ENCODE data around the gene CBFA2T2. TPM values are rescaled to one million over a fixed set of nuclear protein-coding genes. Genes with fewer than 3 reads are reported as not detected.
"Not testable (repeated sequence)": the region's sequence is repeated elsewhere in the genome, so short reads cannot be mapped to it uniquely, and the experiment has no call there.

CBFA2T2 gene
- polyA plus RNA-seq, 4 donors, result 6.5 to 30.3 (median 9.2) TPM

DNA sequence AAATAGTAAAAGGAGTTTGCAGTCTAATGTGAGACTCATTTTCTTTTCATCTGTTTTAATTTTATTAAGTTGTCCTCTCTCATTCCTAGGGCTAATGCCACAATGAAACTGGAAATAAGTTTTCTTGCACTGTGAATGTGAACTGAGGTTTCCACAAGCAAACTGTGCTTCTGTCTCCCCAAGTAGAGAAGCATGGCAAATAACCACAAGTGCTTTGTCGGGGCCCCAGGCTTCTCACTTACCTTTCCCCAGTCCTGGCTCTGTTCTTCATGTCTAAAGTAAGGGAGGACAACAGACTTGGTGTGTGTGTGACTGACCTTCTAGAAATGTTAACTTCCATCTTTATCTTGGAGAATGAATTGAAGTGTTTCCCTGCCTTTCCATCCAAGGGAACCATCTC is 80.8 kb downstream of the CBFA2T2 start:
- no peak overlapping the region for H3K27ac ChIP-seq (ENCODE audit: low read depth in 1 of 3, low read length in 2 of 3)
- 67 to 93% (median 79%) methylated on average over 1 of the region's 1 CpG for WGBS, 3 donors

DNA sequence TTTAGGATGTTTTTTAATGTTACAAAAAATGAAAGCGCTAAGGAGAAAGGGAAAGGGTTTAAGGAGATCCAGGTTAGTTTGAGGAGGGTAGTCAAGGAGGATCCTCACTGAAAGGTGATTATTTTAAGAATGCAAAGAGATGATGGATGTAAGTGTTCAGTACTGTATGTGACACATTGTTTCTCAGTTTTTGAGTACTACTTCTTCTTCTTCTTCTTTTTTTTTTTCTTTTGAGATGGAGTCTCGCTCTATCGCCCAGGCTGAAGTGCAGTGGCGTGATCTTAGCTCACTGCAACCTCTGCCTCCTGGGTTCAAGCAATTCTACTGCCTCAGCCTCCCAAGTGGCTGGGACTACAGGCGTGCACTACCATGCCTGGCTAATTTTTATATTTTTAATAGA is 83.4 kb downstream of the CBFA2T2 start:
- not testable (repeated sequence) for H3K4me1 ChIP-seq (ENCODE audit: control insufficient read depth in 3 of 3, insufficient read depth in 2 of 3, low read depth in 1 of 3, low read length in 2 of 3)
- 93 to 97% (median 97%) methylated on average over 5 of the region's 5 CpGs for WGBS, 3 donors

More for the DNA sequence above, 80.8 kb downstream of the CBFA2T2 start:
- H3K4me1 ChIP-seq (ENCODE audit: control insufficient read depth in 3 of 3, insufficient read depth in 2 of 3, low read depth in 1 of 3, low read length in 2 of 3), result peaks cover 3 to 7% (median 4%) of the 10 kb centered on the region in 3 donors
- H3K36me3 ChIP-seq (ENCODE audit: control insufficient read depth in 3 of 3, insufficient read depth in 2 of 3, low read depth in 1 of 3, low read length in 3 of 3), result peaks cover 0 to 2% (median 0%) of the 10 kb centered on the region in 3 donors
- FAIRE-seq (no peak), DNase-seq (no peak)
- no peak overlapping the region for H3K4me3 ChIP-seq (ENCODE audit: low read depth in 1 of 3, low read length in 3 of 3)
- H3K9me3 ChIP-seq (ENCODE audit: control insufficient read depth in 2 of 2, insufficient read depth in 1 of 2, low read depth in 1 of 2, low read length in 1 of 2), result no peaks in the 10 kb centered on the region
- H3K27me3 ChIP-seq (ENCODE audit: control insufficient read depth in 3 of 3, insufficient read depth in 3 of 3, low read length in 3 of 3), result no peaks in the 10 kb centered on the region

DNA sequence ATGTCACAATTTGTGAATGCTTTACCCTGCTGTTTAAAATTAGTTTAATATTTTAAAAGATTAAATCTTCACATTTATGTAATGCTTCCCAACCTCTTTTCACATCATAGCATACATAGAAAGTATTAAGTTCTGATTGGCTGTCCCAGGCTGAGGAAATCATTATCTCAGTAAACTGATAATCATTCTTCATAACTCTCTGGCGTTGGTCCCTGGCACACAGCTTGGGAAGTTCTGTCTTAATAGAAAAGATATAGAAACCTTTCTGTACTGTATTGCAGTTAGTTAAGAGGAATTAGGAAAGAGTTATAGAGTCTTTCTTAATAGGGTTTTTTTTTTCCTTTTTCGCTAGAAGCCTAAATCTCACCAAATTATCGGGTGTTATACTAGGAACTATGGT is 85.4 kb downstream of the CBFA2T2 start:
- FAIRE-seq (no peak), DNase-seq (no peak)
- 70 to 76% (median 71%) methylated on average over 3 of the region's 3 CpGs for WGBS, 3 donors
- peaks cover 0 to 4% (median 4%) of the 10 kb centered on the region in 3 donors for H3K4me1 ChIP-seq (ENCODE audit: control insufficient read depth in 3 of 3, insufficient read depth in 2 of 3, low read depth in 1 of 3, low read length in 2 of 3)
- no peaks in the 10 kb centered on the region for H3K36me3 ChIP-seq (ENCODE audit: control insufficient read depth in 3 of 3, insufficient read depth in 2 of 3, low read depth in 1 of 3, low read length in 3 of 3)
- H3K27ac ChIP-seq (ENCODE audit: low read depth in 1 of 3, low read length in 2 of 3), result no peak overlapping the region
- no peak overlapping the region for H3K4me3 ChIP-seq (ENCODE audit: low read depth in 1 of 3, low read length in 3 of 3)
- H3K9me3 ChIP-seq (ENCODE audit: control insufficient read depth in 2 of 2, insufficient read depth in 1 of 2, low read depth in 1 of 2, low read length in 1 of 2), result no peaks in the 10 kb centered on the region
- no peaks in the 10 kb centered on the region for H3K27me3 ChIP-seq (ENCODE audit: control insufficient read depth in 3 of 3, insufficient read depth in 3 of 3, low read length in 3 of 3)

More for the DNA sequence above, 83.4 kb downstream of the CBFA2T2 start:
- DNase-seq; FAIRE-seq; H3K4me3 ChIP-seq (ENCODE audit: low read depth in 1 of 3, low read length in 3 of 3); H3K27ac ChIP-seq (ENCODE audit: low read depth in 1 of 3, low read length in 2 of 3); H3K36me3 ChIP-seq (ENCODE audit: control insufficient read depth in 3 of 3, insufficient read depth in 2 of 3, low read depth in 1 of 3, low read length in 3 of 3); H3K27me3 ChIP-seq (ENCODE audit: control insufficient read depth in 3 of 3, insufficient read depth in 3 of 3, low read length in 3 of 3); H3K9me3 ChIP-seq (ENCODE audit: control insufficient read depth in 2 of 2, insufficient read depth in 1 of 2, low read depth in 1 of 2, low read length in 1 of 2): not testable (repeated sequence)

DNA sequence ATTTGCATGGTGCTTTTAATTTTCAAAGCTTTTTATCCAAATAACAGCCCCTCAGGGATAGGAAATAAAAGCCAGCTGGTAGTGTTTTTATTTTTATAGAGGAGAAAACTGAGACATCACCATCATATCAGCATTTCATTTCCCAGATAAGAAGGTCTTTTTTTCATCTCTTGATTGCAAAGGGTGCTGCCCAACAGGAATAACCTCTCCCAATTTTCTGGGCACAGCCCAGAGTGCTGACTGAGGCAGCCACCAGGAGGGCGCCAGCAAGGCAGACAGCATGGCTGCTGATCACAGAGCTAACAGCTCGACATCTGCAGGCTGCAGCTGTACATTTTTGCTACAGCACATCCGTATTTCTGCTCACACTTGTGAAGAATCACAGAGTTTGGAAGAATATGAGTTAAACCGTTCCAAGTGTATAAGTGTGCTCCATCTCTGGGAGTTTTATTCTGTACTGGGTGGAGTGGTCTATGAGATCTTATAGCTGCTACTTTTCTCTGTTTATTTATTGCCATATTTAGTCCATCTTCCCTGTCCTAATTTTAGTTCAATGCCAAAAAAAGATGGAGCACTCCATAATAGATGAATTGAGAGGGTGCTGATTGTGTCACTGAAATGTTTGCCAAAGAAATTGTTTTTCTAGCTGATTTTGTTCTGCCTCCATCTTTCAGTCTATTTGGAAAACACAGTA is 86.7 kb downstream of the CBFA2T2 start:
- H3K36me3 ChIP-seq (ENCODE audit: control insufficient read depth in 3 of 3, insufficient read depth in 2 of 3, low read depth in 1 of 3, low read length in 3 of 3), result no peaks in the 10 kb centered on the region
- 51 to 67% (median 56%) methylated on average over 4 of the region's 4 CpGs for WGBS, 3 donors
- FAIRE-seq (no peak), DNase-seq (no peak)
- H3K9me3 ChIP-seq (ENCODE audit: control insufficient read depth in 2 of 2, insufficient read depth in 1 of 2, low read depth in 1 of 2, low read length in 1 of 2), result no peaks in the 10 kb centered on the region
- H3K27ac ChIP-seq (ENCODE audit: low read depth in 1 of 3, low read length in 2 of 3), result no peak overlapping the region
- no peak overlapping the region for H3K4me3 ChIP-seq (ENCODE audit: low read depth in 1 of 3, low read length in 3 of 3)
- peaks cover 0 to 2% (median under 1%) of the 10 kb centered on the region in 3 donors for H3K4me1 ChIP-seq (ENCODE audit: control insufficient read depth in 3 of 3, insufficient read depth in 2 of 3, low read depth in 1 of 3, low read length in 2 of 3)
- no peaks in the 10 kb centered on the region for H3K27me3 ChIP-seq (ENCODE audit: control insufficient read depth in 3 of 3, insufficient read depth in 3 of 3, low read length in 3 of 3)

DNA sequence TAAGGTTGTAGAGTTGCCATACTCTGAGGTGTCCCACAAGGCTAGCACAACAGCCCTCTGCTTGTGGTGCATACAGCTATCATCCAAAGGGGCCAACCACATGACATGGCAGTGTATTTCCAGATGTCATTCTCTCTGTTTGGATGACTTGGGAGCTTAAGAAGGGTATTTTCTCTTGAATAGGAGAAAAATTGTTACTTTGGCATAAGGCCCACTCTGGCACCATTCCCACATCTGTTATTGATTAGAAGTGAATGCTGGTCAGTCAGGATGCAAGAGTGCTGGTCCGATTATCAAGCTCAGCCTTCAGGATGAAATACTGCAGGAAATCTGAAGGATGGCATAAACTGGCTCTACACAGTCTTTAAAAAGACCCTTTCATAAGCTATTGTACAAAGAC is 88.6 kb downstream of the CBFA2T2 start:
- H3K36me3 ChIP-seq (ENCODE audit: control insufficient read depth in 3 of 3, insufficient read depth in 2 of 3, low read depth in 1 of 3, low read length in 3 of 3), result no peaks in the 10 kb centered on the region
- H3K9me3 ChIP-seq (ENCODE audit: control insufficient read depth in 2 of 2, insufficient read depth in 1 of 2, low read depth in 1 of 2, low read length in 1 of 2), result no peaks in the 10 kb centered on the region
- no peaks in the 10 kb centered on the region for H3K27me3 ChIP-seq (ENCODE audit: control insufficient read depth in 3 of 3, insufficient read depth in 3 of 3, low read length in 3 of 3)
- DNase-seq (no peak), FAIRE-seq (no peak)
- H3K4me1 ChIP-seq (ENCODE audit: control insufficient read depth in 3 of 3, insufficient read depth in 2 of 3, low read depth in 1 of 3, low read length in 2 of 3), result peaks cover under 1 to 4% (median 3%) of the 10 kb centered on the region in 3 donors
- no peak overlapping the region for H3K27ac ChIP-seq (ENCODE audit: low read depth in 1 of 3, low read length in 2 of 3)
- no peak overlapping the region for H3K4me3 ChIP-seq (ENCODE audit: low read depth in 1 of 3, low read length in 3 of 3)
- WGBS, 3 donors, result 80 to 90% (median 82%) methylated on average over 1 of the region's 1 CpG

DNA sequence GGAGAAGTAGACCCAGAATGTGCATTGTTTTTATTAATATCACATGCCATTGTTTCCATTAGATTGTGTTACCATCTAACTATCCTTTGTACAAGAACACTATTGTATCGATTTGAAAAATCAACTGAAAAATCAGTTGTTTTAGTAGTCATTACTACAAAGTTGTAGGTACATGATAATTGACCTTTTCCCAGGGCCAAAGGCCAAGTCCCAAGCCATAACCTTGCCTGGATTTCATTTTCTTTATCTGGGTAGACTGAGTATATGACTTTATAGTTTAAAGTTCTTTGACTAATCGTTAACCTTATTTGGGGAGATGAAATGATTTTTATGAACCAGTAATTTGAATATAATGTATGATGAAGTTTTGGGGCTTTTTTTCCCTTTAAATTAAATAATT is 93.2 kb downstream of the CBFA2T2 start:
- H3K4me1 ChIP-seq (ENCODE audit: control insufficient read depth in 3 of 3, insufficient read depth in 2 of 3, low read depth in 1 of 3, low read length in 2 of 3), result peaks cover 2 to 5% (median 3%) of the 10 kb centered on the region in 3 donors
- DNase-seq (peak; percentile 40 to 73), FAIRE-seq (peak; percentile 94)
- H3K4me3 ChIP-seq (ENCODE audit: low read depth in 1 of 3, low read length in 3 of 3), result no peak overlapping the region
- H3K27me3 ChIP-seq (ENCODE audit: control insufficient read depth in 3 of 3, insufficient read depth in 3 of 3, low read length in 3 of 3), result no peaks in the 10 kb centered on the region
- WGBS, 3 donors, result 20 to 72% (median 45%) methylated on average over 2 of the region's 2 CpGs
- H3K36me3 ChIP-seq (ENCODE audit: control insufficient read depth in 3 of 3, insufficient read depth in 2 of 3, low read depth in 1 of 3, low read length in 3 of 3), result peaks cover 0 to 2% (median 0%) of the 10 kb centered on the region in 3 donors
- no peaks in the 10 kb centered on the region for H3K9me3 ChIP-seq (ENCODE audit: control insufficient read depth in 2 of 2, insufficient read depth in 1 of 2, low read depth in 1 of 2, low read length in 1 of 2)
- no peak overlapping the region for H3K27ac ChIP-seq (ENCODE audit: low read depth in 1 of 3, low read length in 2 of 3)

DNA sequence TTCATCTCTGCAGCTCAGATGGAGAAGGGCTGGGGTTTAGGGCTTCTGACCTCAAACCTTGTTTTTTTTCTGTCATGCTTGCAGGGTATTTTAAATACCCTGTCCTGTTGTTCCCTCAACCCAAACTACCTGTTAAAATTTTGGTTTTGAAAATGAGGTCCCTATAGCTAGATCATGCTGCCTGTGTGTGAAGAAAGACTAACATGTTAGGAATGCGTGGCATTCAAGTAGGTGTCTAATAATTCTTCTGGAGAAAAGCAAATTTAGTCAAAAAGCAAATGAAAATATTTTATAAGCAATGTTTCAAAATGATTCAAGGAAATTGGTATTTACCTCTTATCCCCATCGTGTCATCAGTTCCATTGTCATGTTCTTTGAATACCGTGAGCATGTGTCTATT is 95.1 kb downstream of the CBFA2T2 start:
- Histone ChIP-seq H3K36me3 (ENCODE audit: control insufficient read depth in 3 of 3, insufficient read depth in 2 of 3, low read depth in 1 of 3, low read length in 3 of 3) (peaks cover 0 to 2% (median 0%) of the 10 kb centered on the region in 3 donors), H3K27me3 (ENCODE audit: control insufficient read depth in 3 of 3, insufficient read depth in 3 of 3, low read length in 3 of 3) (no peaks in the 10 kb centered on the region), H3K9me3 (ENCODE audit: control insufficient read depth in 2 of 2, insufficient read depth in 1 of 2, low read depth in 1 of 2, low read length in 1 of 2) (no peaks in the 10 kb centered on the region), H3K4me1 (ENCODE audit: control insufficient read depth in 3 of 3, insufficient read depth in 2 of 3, low read depth in 1 of 3, low read length in 2 of 3) (peaks cover 2 to 5% (median 3%) of the 10 kb centered on the region in 3 donors), H3K4me3 (ENCODE audit: low read depth in 1 of 3, low read length in 3 of 3) (no peak overlapping the region), H3K27ac (ENCODE audit: low read depth in 1 of 3, low read length in 2 of 3) (no peak overlapping the region)
- DNase-seq (no peak), FAIRE-seq (no peak)
- WGBS, 3 donors, result 96 to 98% (median 97%) methylated on average over 3 of the region's 3 CpGs

DNA sequence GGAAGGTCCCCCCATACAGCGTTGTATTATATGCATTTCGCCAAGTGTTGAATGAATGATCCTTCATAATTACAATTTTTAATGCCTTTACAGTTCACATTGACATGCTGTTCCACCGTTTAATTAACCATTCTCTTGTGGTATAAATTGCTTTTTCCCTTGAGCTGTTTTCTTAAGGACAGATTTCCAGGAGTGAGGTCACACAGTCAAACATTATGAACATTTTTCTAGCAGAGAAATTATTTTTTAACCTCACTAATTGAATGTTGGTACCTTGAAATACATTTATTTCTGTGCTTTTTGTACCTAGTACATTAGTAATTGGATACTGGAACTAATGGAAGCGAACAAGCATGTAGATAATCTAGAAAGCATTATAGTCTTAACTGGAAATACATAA is 95.5 kb downstream of the CBFA2T2 start:
- no peak overlapping the region for H3K27ac ChIP-seq (ENCODE audit: low read depth in 1 of 3, low read length in 2 of 3)
- DNase-seq (no peak), FAIRE-seq (no peak)
- H3K4me1 ChIP-seq (ENCODE audit: control insufficient read depth in 3 of 3, insufficient read depth in 2 of 3, low read depth in 1 of 3, low read length in 2 of 3), result peaks cover 2 to 5% (median 3%) of the 10 kb centered on the region in 3 donors
- no peak overlapping the region for H3K4me3 ChIP-seq (ENCODE audit: low read depth in 1 of 3, low read length in 3 of 3)
- no peaks in the 10 kb centered on the region for H3K27me3 ChIP-seq (ENCODE audit: control insufficient read depth in 3 of 3, insufficient read depth in 3 of 3, low read length in 3 of 3)
- WGBS, 3 donors, result 93 to 95% (median 93%) methylated on average over 4 of the region's 4 CpGs
- no peaks in the 10 kb centered on the region for H3K9me3 ChIP-seq (ENCODE audit: control insufficient read depth in 2 of 2, insufficient read depth in 1 of 2, low read depth in 1 of 2, low read length in 1 of 2)
- peaks cover 0 to 2% (median 0%) of the 10 kb centered on the region in 3 donors for H3K36me3 ChIP-seq (ENCODE audit: control insufficient read depth in 3 of 3, insufficient read depth in 2 of 3, low read depth in 1 of 3, low read length in 3 of 3)

DNA sequence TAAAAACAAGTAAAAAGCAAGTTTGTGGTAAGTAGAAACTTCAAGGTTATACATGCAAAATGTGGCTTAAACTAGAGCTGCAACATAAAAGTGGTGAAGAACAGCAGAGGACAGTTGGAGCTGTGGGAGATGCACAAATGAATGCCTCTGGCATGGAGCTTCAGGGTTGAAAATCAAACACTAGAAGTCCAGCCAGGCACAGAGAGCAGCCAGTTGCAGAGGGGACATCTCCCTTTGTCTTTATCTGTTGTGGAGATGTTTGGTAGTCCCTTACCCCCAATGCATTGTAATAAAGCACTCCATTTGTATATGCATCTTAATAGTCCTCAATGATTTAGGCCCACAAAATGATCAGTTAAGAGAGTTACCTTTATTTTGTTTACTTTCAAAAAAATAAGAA is 99.2 kb downstream of the CBFA2T2 start:
- no peak for FAIRE-seq
- no peak overlapping the region for H3K27ac ChIP-seq (ENCODE audit: low read depth in 1 of 3, low read length in 2 of 3)
- no peak for DNase-seq
- no peaks in the 10 kb centered on the region for H3K9me3 ChIP-seq (ENCODE audit: control insufficient read depth in 2 of 2, insufficient read depth in 1 of 2, low read depth in 1 of 2, low read length in 1 of 2)
- H3K4me1 ChIP-seq (ENCODE audit: control insufficient read depth in 3 of 3, insufficient read depth in 2 of 3, low read depth in 1 of 3, low read length in 2 of 3), result no peaks in the 10 kb centered on the region
- peaks cover 0 to 2% (median 0%) of the 10 kb centered on the region in 3 donors for H3K36me3 ChIP-seq (ENCODE audit: control insufficient read depth in 3 of 3, insufficient read depth in 2 of 3, low read depth in 1 of 3, low read length in 3 of 3)
- no peaks in the 10 kb centered on the region for H3K27me3 ChIP-seq (ENCODE audit: control insufficient read depth in 3 of 3, insufficient read depth in 3 of 3, low read length in 3 of 3)
- no peak overlapping the region for H3K4me3 ChIP-seq (ENCODE audit: low read depth in 1 of 3, low read length in 3 of 3)

Data from small intestine (tissue), 7 donors.